HUES6 (cell line): Measurements from ENCODE around the gene KCND1.
"Not testable (repeated sequence)": the region's sequence is repeated elsewhere in the genome, so short reads cannot be mapped to it uniquely, and the experiment has no call there.

Source experiments
- H3K27ac ChIP-seq: 2 replicates; pipeline ENCODE4 v1.7.0; 2013; ENCODE audit warnings: low read depth, mild to moderate bottlenecking, low read length, inconsistent platforms
- H3K27me3 ChIP-seq: 2 replicates; pipeline ENCODE4 v1.6.1; 2013; ENCODE audit warnings: low read length; ENCODE audit not compliant: control insufficient read depth, insufficient read depth
- H3K36me3 ChIP-seq: 2 replicates; pipeline ENCODE4 v1.6.1; 2013; ENCODE audit warnings: low read length; ENCODE audit not compliant: control insufficient read depth, insufficient read depth
- H3K4me1 ChIP-seq: 2 replicates; pipeline ENCODE4 v1.6.1; 2013; ENCODE audit warnings: low read length; ENCODE audit not compliant: control insufficient read depth, insufficient read depth
- H3K4me3 ChIP-seq: 2 replicates; pipeline ENCODE4 v1.5.1; 2013; ENCODE audit warnings: low read depth, low read length
- H3K9ac ChIP-seq: one replicate; pipeline ENCODE4 v1.6.1; 2013; ENCODE audit warnings: mild to moderate bottlenecking, low read length
- H3K9me3 ChIP-seq: 2 replicates; pipeline ENCODE4 v1.6.1; 2013; ENCODE audit warnings: low read depth, low read length; ENCODE audit not compliant: control insufficient read depth, insufficient read depth

Gene KCND1

GRCh38 chrX:48997455-48997854 lies 25.8 kb upstream of the KCND1 start:
- Histone ChIP-seq H3K4me3 (no peak overlapping the region), H3K27ac (no peak overlapping the region), H3K27me3 (no peaks in the 10 kb centered on the region), H3K4me1 (no peaks in the 10 kb centered on the region), H3K9me3 (peaks cover 8% of the 10 kb centered on the region; the same call in 1 of the 2 replicates), H3K36me3 (peaks cover 60% of the 10 kb centered on the region), H3K9ac (no peak overlapping the region)

DNA sequence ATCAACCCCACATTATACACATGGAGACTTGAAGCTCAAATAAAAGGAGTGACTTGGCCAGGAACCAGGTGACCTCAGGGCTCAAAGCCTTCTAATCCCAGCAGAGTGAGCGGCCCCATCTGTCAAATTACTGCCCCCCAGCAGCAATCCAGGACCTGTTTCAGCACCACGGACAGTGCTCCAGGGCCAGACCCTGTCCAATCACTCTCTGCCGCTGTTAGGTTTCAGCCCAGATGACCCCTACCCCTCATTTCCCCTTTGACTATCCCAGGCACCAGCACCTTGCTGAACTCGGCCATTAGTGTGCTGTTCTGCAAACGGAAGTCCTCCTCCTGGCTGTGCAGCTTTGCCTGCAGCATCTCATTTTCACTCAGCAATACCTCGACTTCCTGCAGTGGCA lies 25.3 kb upstream of the KCND1 start:
- no peaks in the 10 kb centered on the region for H3K4me1 ChIP-seq
- no peak overlapping the region for H3K27ac ChIP-seq
- H3K4me3 ChIP-seq: no peak overlapping the region
- H3K27me3 ChIP-seq: no peaks in the 10 kb centered on the region
- H3K9ac ChIP-seq: no peak overlapping the region
- H3K36me3 ChIP-seq: peaks cover 64% of the 10 kb centered on the region
- H3K9me3 ChIP-seq: peaks cover 8% of the 10 kb centered on the region; the same call in 1 of the 2 replicates

- H3K4me1 ChIP-seq: no peaks in the 10 kb centered on the region
- H3K9me3 ChIP-seq: peaks cover 17% of the 10 kb centered on the region; the same call in 1 of the 2 replicates
- H3K27me3 ChIP-seq: no peaks in the 10 kb centered on the region
- no peak overlapping the region for H3K9ac ChIP-seq
- H3K4me3 ChIP-seq: no peak overlapping the region
- peaks cover 79% of the 10 kb centered on the region for H3K36me3 ChIP-seq
- no peak overlapping the region for H3K27ac ChIP-seq
Observed at GRCh38 chrX:48992341-48992740, 20.7 kb upstream of the KCND1 start.

DNA sequence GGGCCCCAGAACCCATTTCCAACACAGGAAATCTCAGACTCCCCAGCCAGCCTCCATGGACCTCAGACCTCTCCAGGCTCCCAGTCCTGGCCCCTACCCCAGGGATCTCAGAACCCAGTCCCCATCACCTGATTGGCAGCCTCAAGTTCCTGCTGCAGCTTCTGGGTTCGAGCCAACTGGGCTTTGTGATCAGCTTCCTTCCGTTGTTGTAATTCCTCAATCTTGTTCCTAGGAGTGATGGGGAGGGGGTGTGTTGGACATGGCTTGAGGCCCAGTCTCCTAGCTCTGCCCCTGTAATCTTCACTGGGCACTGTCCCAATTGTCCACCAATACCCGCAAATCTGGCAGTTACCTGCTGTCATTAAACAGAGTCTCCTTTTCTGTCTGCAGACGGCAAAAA lies 17.8 kb upstream of the KCND1 start:
- H3K27me3 ChIP-seq: no peaks in the 10 kb centered on the region
- H3K9ac ChIP-seq: no peak overlapping the region
- H3K4me1 ChIP-seq: no peaks in the 10 kb centered on the region
- peaks cover 63% of the 10 kb centered on the region for H3K36me3 ChIP-seq
- peaks cover 17% of the 10 kb centered on the region; the same call in 1 of the 2 replicates for H3K9me3 ChIP-seq
- H3K4me3 ChIP-seq: no peak overlapping the region
- H3K27ac ChIP-seq: no peak overlapping the region

- Histone ChIP-seq H3K9ac (no peak overlapping the region), H3K27ac (no peak overlapping the region), H3K9me3 (peaks cover 20% of the 10 kb centered on the region; the same call in 1 of the 2 replicates), H3K4me3 (no peak overlapping the region), H3K27me3 (no peaks in the 10 kb centered on the region), H3K4me1 (no peaks in the 10 kb centered on the region; the same call in 1 of the 2 replicates), H3K36me3 (peaks cover 66% of the 10 kb centered on the region)
Observed at GRCh38 chrX:48983896-48984295, 12.3 kb upstream of the KCND1 start.

GRCh38 chrX:48983081-48983480 lies 11.4 kb upstream of the KCND1 start:
- no peak overlapping the region for H3K4me3 ChIP-seq
- peaks cover 19% of the 10 kb centered on the region; the same call in 1 of the 2 replicates for H3K9me3 ChIP-seq
- no peaks in the 10 kb centered on the region; the same call in 1 of the 2 replicates for H3K4me1 ChIP-seq
- H3K27me3 ChIP-seq: no peaks in the 10 kb centered on the region
- H3K27ac ChIP-seq: no peak overlapping the region
- peaks cover 62% of the 10 kb centered on the region for H3K36me3 ChIP-seq
- no peak overlapping the region for H3K9ac ChIP-seq

DNA sequence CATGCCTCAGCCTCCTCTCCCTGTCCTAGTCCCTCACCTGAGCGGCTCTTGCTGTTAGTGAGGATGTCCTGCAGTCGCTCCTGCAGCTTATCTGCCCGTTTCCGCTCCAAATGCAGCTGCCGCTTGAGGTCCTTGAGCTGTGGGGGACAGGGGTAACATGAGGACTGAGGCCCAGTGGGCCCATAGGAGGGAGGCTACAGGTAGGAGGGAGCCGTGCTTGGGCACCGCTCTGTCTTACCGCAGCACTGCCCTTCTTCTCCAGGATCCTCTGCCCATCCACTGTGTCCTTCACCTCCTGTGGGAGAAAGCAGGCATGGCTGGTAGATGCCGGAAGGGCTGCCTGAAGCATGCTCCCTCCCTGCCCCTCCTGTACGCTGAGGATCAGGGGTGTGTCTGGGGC lies 9.5 kb upstream of the KCND1 start:
- H3K27me3 ChIP-seq: no peaks in the 10 kb centered on the region
- H3K27ac ChIP-seq: no peak overlapping the region
- H3K36me3 ChIP-seq: peaks cover 67% of the 10 kb centered on the region
- no peak overlapping the region for H3K9ac ChIP-seq
- H3K9me3 ChIP-seq: peaks cover 13% of the 10 kb centered on the region; the same call in 1 of the 2 replicates
- H3K4me3 ChIP-seq: no peak overlapping the region
- H3K4me1 ChIP-seq: no peaks in the 10 kb centered on the region; the same call in 1 of the 2 replicates

GRCh38 chrX:48980341-48980740 lies 8.7 kb upstream of the KCND1 start:
- not testable (repeated sequence) for H3K9ac ChIP-seq, H3K4me1 ChIP-seq, H3K27ac ChIP-seq, H3K27me3 ChIP-seq, H3K4me3 ChIP-seq
- H3K36me3 ChIP-seq: peaks cover 71% of the 10 kb centered on the region
- H3K9me3 ChIP-seq: peaks cover 13% of the 10 kb centered on the region; the same call in 1 of the 2 replicates

- Histone ChIP-seq H3K4me1 (no peaks in the 10 kb centered on the region; the same call in 1 of the 2 replicates), H3K9me3 (peaks cover 8% of the 10 kb centered on the region; the same call in 1 of the 2 replicates), H3K27ac (no peak overlapping the region), H3K27me3 (no peaks in the 10 kb centered on the region), H3K9ac (no peak overlapping the region), H3K4me3 (no peak overlapping the region), H3K36me3 (peaks cover 69% of the 10 kb centered on the region)
Observed at GRCh38 chrX:48978226-48978625, 6.6 kb upstream of the KCND1 start.

- Histone ChIP-seq H3K27ac (no peak overlapping the region), H3K4me1 (no peaks in the 10 kb centered on the region; the same call in 1 of the 2 replicates), H3K9ac (no peak overlapping the region), H3K4me3 (no peak overlapping the region), H3K36me3 (peaks cover 48% of the 10 kb centered on the region), H3K9me3 (no peaks in the 10 kb centered on the region; the same call in 1 of the 2 replicates), H3K27me3 (no peaks in the 10 kb centered on the region)
Observed at GRCh38 chrX:48976086-48976485, 4.4 kb upstream of the KCND1 start.

DNA sequence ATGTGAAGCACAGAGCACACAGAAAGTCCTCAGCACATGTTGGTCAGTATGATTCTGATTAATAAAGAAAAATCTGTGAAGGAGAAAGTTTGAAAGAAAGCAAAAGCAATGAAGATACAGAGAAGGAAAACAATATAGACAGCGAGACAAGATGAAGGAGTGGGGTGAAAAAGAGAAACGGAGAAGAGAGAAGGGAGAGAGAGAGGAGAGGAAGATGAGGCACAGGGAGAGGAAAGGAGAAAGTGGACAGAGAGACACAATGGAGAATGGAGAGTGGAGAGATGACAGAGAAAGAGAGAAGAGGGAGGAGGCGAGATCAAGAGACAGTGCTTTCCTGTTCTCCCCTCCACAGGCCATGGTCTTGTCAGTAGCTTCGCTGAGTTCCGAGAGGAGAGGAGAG lies 3.9 kb upstream of the KCND1 start:
- peaks cover 45% of the 10 kb centered on the region for H3K36me3 ChIP-seq
- H3K27me3 ChIP-seq: no peaks in the 10 kb centered on the region
- H3K4me1 ChIP-seq: peaks cover 2% of the 10 kb centered on the region; the same call in 1 of the 2 replicates
- no peaks in the 10 kb centered on the region; the same call in 1 of the 2 replicates for H3K9me3 ChIP-seq
- no peak overlapping the region for H3K27ac ChIP-seq
- no peak overlapping the region for H3K9ac ChIP-seq
- H3K4me3 ChIP-seq: no peak overlapping the region
